HepG2 (cell line): ENCODE results near the gene HSPA1B. TPM values are rescaled to one million over a fixed set of nuclear protein-coding genes. Genes with fewer than 3 reads are reported as not detected.

ENCODE experiments used
- ATAC-seq: fragments of 200-7000 bp; cut with Tn5 transposase; 3 replicates; pipeline ENCODE4 v1.9.1; 2020; ENCODE audit warnings: mild to moderate bottlenecking, moderate library complexity
- BruUV-seq: library from RNA; stranded (reverse); fragments of 400-500 nt; replicated peaks from 2 replicates; lab custom pipeline; 2021; lab: Mats Ljungman, UMichigan
- CTCF ChIA-PET: fragments of 300-600 bp; formaldehyde crosslinking; extraction: SDS; loops from one replicate; lab custom pipeline; 2021; ENCODE audit warnings: low total read pairs, inconsistent platforms, low intra/inter-chr PET ratio; lab: Yijun Ruan, JAX
- POLR2A ChIA-PET: fragments of 350-600 bp; sonication (Branson Sonifier 250); formaldehyde crosslinking; loops from one replicate; lab custom pipeline; 2020; ENCODE audit warnings: antibody characterized with exemption, inconsistent platforms; lab: Yijun Ruan, JAX
- DNase-seq: peaks from one replicate; pipeline ENCODE4 v3.0.0-alpha.2; 2015; ENCODE audit warnings: low spot score
- FAIRE-seq: peaks from 3 replicates; lab custom pipeline; 2011; peaks lifted over from hg19 to GRCh38; lab: Jason Lieb, UNC
- H2AFZ ChIP-seq: one replicate; pipeline ENCODE4 v1.6.1; 2011; ENCODE audit warnings: low read length, inconsistent platforms
- H3K27ac ChIP-seq: fragments of 300-600 bp; 3 replicates; pipeline ENCODE4 v1.8.0; 2011; ENCODE audit warnings: mixed run types, mild to moderate bottlenecking, mixed read lengths, low read length, inconsistent platforms; ENCODE audit not compliant: insufficient read depth; ENCODE audit errors: extremely low read length
- H3K27me3 ChIP-seq, 2 experiments: fragments of 200-600 bp in 1 of 2; 2 replicates in 1 of 2; 3 replicates in 1 of 2; pipeline versions ENCODE4 v1.6.0 to v1.8.0; 2011; ENCODE audit warnings: low read length in 2 of 2, mild to moderate bottlenecking in 2 of 2, moderate library complexity in 2 of 2, inconsistent platforms in 1 of 2; ENCODE audit not compliant: insufficient read depth in 2 of 2, control insufficient read depth in 1 of 2
- H3K36me3 ChIP-seq, 2 experiments: fragments of 200-600 bp in 1 of 2; replicated peaks in 1 of 2; 2 replicates in 1 of 2; 3 replicates in 1 of 2; pipeline versions ENCODE4 v1.5.1 to v1.8.0; 2011; ENCODE audit warnings: low read length in 2 of 2, inconsistent platforms in 1 of 2; ENCODE audit not compliant: insufficient read depth in 2 of 2, control insufficient read depth in 1 of 2
- H3K4me1 ChIP-seq: 2 replicates; pipeline ENCODE4 v1.5.1; 2012; ENCODE audit warnings: low read length, inconsistent platforms; ENCODE audit not compliant: insufficient read depth
- H3K4me2 ChIP-seq: 2 replicates; pipeline ENCODE4 v1.6.0; 2011; ENCODE audit warnings: low read depth, low read length, inconsistent platforms
- H3K4me3 ChIP-seq, 3 experiments: fragments of 200-600 bp in 1 of 3; sonication (generic), shearing (Covaris generic) in 1 of 3; replicated peaks in 1 of 3; 2 replicates each; pipeline ENCODE4 v1.5.1; 2011 to 2016; ENCODE audit warnings: low read length in 3 of 3, inconsistent platforms in 2 of 3, low read depth in 2 of 3, mild to moderate bottlenecking in 2 of 3, control low read depth in 1 of 3, mixed read lengths in 1 of 3; ENCODE audit not compliant: insufficient read depth in 1 of 3
- H3K79me2 ChIP-seq: one replicate; pipeline ENCODE4 v1.6.1; 2011; ENCODE audit warnings: low read length, inconsistent platforms; ENCODE audit not compliant: insufficient read depth
- H3K9ac ChIP-seq: 2 replicates; pipeline ENCODE4 v1.6.0; 2011; ENCODE audit warnings: mild to moderate bottlenecking, low read depth, low read length, inconsistent platforms; ENCODE audit not compliant: insufficient read depth
- H3K9me3 ChIP-seq: 2 replicates; pipeline ENCODE4 v1.5.1; 2012; ENCODE audit warnings: mild to moderate bottlenecking, low read length
- H4K20me1 ChIP-seq: 2 replicates; pipeline ENCODE4 v1.6.0; 2011; ENCODE audit warnings: inconsistent platforms, mild to moderate bottlenecking, low read length, moderate library complexity; ENCODE audit not compliant: insufficient read depth
- FUBP1 ChIP-seq: sonication (generic); formaldehyde crosslinking; IDR thresholded peaks from 2 replicates; pipeline ENCODE4 v1.5.1; 2020; ENCODE audit warnings: missing genetic modification reagents, mild to moderate bottlenecking, borderline replicate concordance
- HMG20A ChIP-seq: IDR thresholded peaks from 2 replicates; pipeline ENCODE4 v1.6.1; 2016; ENCODE audit warnings: borderline replicate concordance
- NCOA2 ChIP-seq: sonication (generic); formaldehyde crosslinking; IDR thresholded peaks from 2 replicates; pipeline ENCODE4 v1.8.0; 2022; ENCODE audit warnings: inconsistent platforms
- NFIC ChIP-seq: IDR thresholded peaks from 2 replicates; pipeline ENCODE4 v1.6.1; 2012; ENCODE audit warnings: mild to moderate bottlenecking, low read length, inconsistent platforms
- PRDM15 ChIP-seq: sonication (generic); formaldehyde crosslinking; IDR thresholded peaks from 2 replicates; pipeline ENCODE4 v1.4.0; 2020; ENCODE audit warnings: missing genetic modification reagents
- THAP7 ChIP-seq: sonication (generic); formaldehyde crosslinking; IDR thresholded peaks from 2 replicates; pipeline ENCODE4 v1.8.1; 2023; ENCODE audit warnings: mild to moderate bottlenecking, missing genetic modification reagents
- ZBTB14 ChIP-seq: sonication (generic); formaldehyde crosslinking; IDR thresholded peaks from 2 replicates; pipeline ENCODE4 v1.4.0; 2020; ENCODE audit warnings: missing genetic modification reagents
- ZFP36 ChIP-seq: fragments of 150-350 bp; IDR thresholded peaks from 2 replicates; pipeline ENCODE4 v1.6.1; 2018; ENCODE audit warnings: borderline replicate concordance, low read length, low read depth; ENCODE audit not compliant: partially characterized antibody
- ZNF430 ChIP-seq: sonication (generic); formaldehyde crosslinking; IDR thresholded peaks from 2 replicates; pipeline ENCODE4 v1.9.0; 2021; ENCODE audit warnings: mild to moderate bottlenecking, missing genetic modification reagents
- ZNF546 ChIP-seq: sonication (generic); formaldehyde crosslinking; conservative IDR thresholded peaks from 2 replicates; pipeline ENCODE4 v1.8.1; 2023; ENCODE audit warnings: mild to moderate bottlenecking, missing genetic modification reagents
- ZNF569 ChIP-seq: sonication (generic); formaldehyde crosslinking; IDR thresholded peaks from 2 replicates; pipeline ENCODE4 v1.5.0; 2020; ENCODE audit warnings: mild to moderate bottlenecking, missing genetic modification reagents, moderate library complexity, borderline replicate concordance
- ZNF850 ChIP-seq: sonication (generic); formaldehyde crosslinking; conservative IDR thresholded peaks from 2 replicates; pipeline ENCODE4 v1.9.0; 2021; ENCODE audit warnings: mild to moderate bottlenecking, missing genetic modification reagents
- whole genome bisulfite sequencing: methylation state at CpG from one replicate; pipeline ENCODE4 v1.1.6; 2017; ENCODE audit warnings: low lambda C conversion rate; 5-methylcytosine and 5-hydroxymethylcytosine counted together
- in situ Hi-C: cut with HindIII; loops from 2 replicates; pipeline ENCODE4 v1.10.0; 2017; ENCODE audit warnings: low pct_unique_long_range_greater_than_20kb; ENCODE audit not compliant: extremely low pct_ligation_motif_present
- intact Hi-C: fragments of 100-400 bp; cut with micrococcal nuclease; formaldehyde crosslinking; loops from one replicate; pipeline ENCODE4 v1.10.0; 2022; ENCODE audit not compliant: unreplicated experiment
- polyA plus RNA-seq, 8 experiments: library from polyadenylated mRNA; depleted of rRNA in 3 of 8; stranded (reverse) in 7 of 8; unstranded in 1 of 8; fragments of >200 nt; fragmentation: Illumina TruSeq in 4 of 8; extraction: Trizol in 4 of 8; gene quantifications; 2 replicates each; pipeline versions ENCODE4 v1.2.1 to v1.2.3, GENCODE V29; 2011 to 2016; ENCODE audit warnings: low read depth in 4 of 8, missing spikeins in 1 of 8, mixed read lengths in 1 of 8; ENCODE audit not compliant: insufficient read depth in 1 of 8
- total RNA-seq, 5 experiments: library from RNA; depleted of rRNA; stranded (reverse); fragments of >200 nt; fragmentation: Illumina TruSeq; extraction: Trizol; gene quantifications; 2 replicates each; pipeline ENCODE4 v1.2.3, GENCODE V29; 2016; ENCODE audit warnings: low read depth in 1 of 5

Gene HSPA1B
- total and polyA plus RNA-seq, 2 of the 13 experiments (the other 11 are each of a cell fraction or from before 2014, with no cell fraction given): 26.0 to 186 TPM

- CTCF ChIA-PET: no interaction called here
- POLR2A ChIA-PET: interaction anchor here (0.5 to 5.4 kb wide), 46 partner anchors 8 to 1107 kb away, joined by 3 to 264 read pairs (median 5); partner anchors contain the start of genes ABHD16A, ATF6B, BAG6 and C6orf47
- peaks cover 0 to 8% of the 10 kb centered on the region in 2 experiments; a peak in 3 of 5 replicates for H3K36me3 ChIP-seq
- H3K27me3 ChIP-seq: no peaks in the 10 kb centered on the region; a peak in 1 of 5 replicates
- peak overlapping the region; percentile 92 for H3K27ac ChIP-seq
- in situ Hi-C loops (no loop called here), intact Hi-C loops (loop anchor here (1.0 to 2.0 kb wide), 2 partner anchors 12 to 31 kb away; partner anchors contain the start of gene EHMT2)
- H3K4me2 ChIP-seq: peak overlapping the region; percentile 99
- H4K20me1 ChIP-seq: no peaks in the 10 kb centered on the region
- no peaks in the 10 kb centered on the region for H3K9me3 ChIP-seq
- peaks cover 64% of the 10 kb centered on the region for H3K4me1 ChIP-seq
- BruUV-seq: no TSS peak
- peak; percentile 99 for FAIRE-seq
- peak overlapping the region; percentile 62 to 99 (median 73) for H3K4me3 ChIP-seq
- WGBS: 1% methylated on average over 20 of the region's 21 CpGs
- peak overlapping the region; percentile 77 for H3K9ac ChIP-seq
- H3K79me2 ChIP-seq: peaks cover 31% of the 10 kb centered on the region
- peak; percentile 73 for ATAC-seq
- H2AFZ ChIP-seq: peak overlapping the region; percentile 21
- peak; percentile 100 for DNase-seq
- TF ChIP-seq NFIC (peak; percentile 31; the same call in 1 of the 2 replicates), NCOA2 (CRISPR knock-in tag) (peak; percentile 93), ZNF546 (CRISPR knock-in tag) (no peak; the same call in 1 of the 2 replicates), PRDM15 (CRISPR knock-in tag) (peak; percentile 87), ZNF569 (no peak), ZNF850 (CRISPR knock-in tag) (no peak), HMG20A (CRISPR knock-in tag) (peak; percentile 80; the same call in 1 of the 2 replicates), ZNF430 (CRISPR knock-in tag) (no peak; the same call in 1 of the 2 replicates), ZFP36 (no peak), FUBP1 (CRISPR knock-in tag) (peak; percentile 31; the same call in 1 of the 2 replicates), ZBTB14 (CRISPR knock-in tag) (no peak), THAP7 (CRISPR knock-in tag) (no peak)
Measured at GRCh38 chr6:31865205-31866118, 37.9 kb downstream of the HSPA1B start.
